Hepatocyte (in vitro differentiated cells): Measurements from ENCODE around the gene BAIAP3. TPM values are rescaled to one million over a fixed set of nuclear protein-coding genes. Genes with fewer than 3 reads are reported as not detected.

Source experiments
- DNase-seq: peaks from one replicate; pipeline ENCODE4 v3.0.0-alpha.2; 2016; ENCODE audit warnings: low spot score
- H2AFZ ChIP-seq: fragments of 200-600 bp; sonication (generic); 2 replicates; pipeline ENCODE4 v1.6.0; 2016; ENCODE audit warnings: antibody characterized with exemption, mild to moderate bottlenecking
- H3K27ac ChIP-seq: fragments of 200-600 bp; sonication (generic); 2 replicates; pipeline ENCODE4 v1.5.1; 2016; ENCODE audit warnings: mild to moderate bottlenecking
- H3K27me3 ChIP-seq: fragments of 200-600 bp; sonication (generic); 2 replicates; pipeline ENCODE4 v1.6.1; 2016
- H3K36me3 ChIP-seq: fragments of 200-600 bp; sonication (generic); replicated peaks from 2 replicates; pipeline ENCODE4 v1.5.1; 2016; ENCODE audit warnings: low read depth; ENCODE audit not compliant: insufficient read depth
- H3K4me1 ChIP-seq: fragments of 200-600 bp; sonication (generic); 2 replicates; pipeline ENCODE4 v1.5.1; 2016; ENCODE audit warnings: mild to moderate bottlenecking, moderate library complexity; ENCODE audit not compliant: insufficient read depth
- H3K4me2 ChIP-seq: fragments of 200-600 bp; sonication (generic); 2 replicates; pipeline ENCODE4 v1.6.0; 2016
- H3K4me3 ChIP-seq: fragments of 200-600 bp; sonication (generic); 2 replicates; pipeline ENCODE4 v1.5.1; 2016; ENCODE audit warnings: mild to moderate bottlenecking
- H3K79me2 ChIP-seq: fragments of 200-600 bp; sonication (generic); 2 replicates; pipeline ENCODE4 v1.6.0; 2017; ENCODE audit warnings: mild to moderate bottlenecking
- H3K9me2 ChIP-seq: fragments of 200-600 bp; sonication (generic); replicated peaks from 2 replicates; pipeline ENCODE4 v1.6.0; 2017; ENCODE audit warnings: mild to moderate bottlenecking; ENCODE audit not compliant: insufficient read depth
- H3K9me3 ChIP-seq: fragments of 200-600 bp; sonication (generic); 2 replicates; pipeline ENCODE4 v1.5.1; 2016; ENCODE audit warnings: low read depth, mild to moderate bottlenecking
- H4K20me1 ChIP-seq: fragments of 200-600 bp; sonication (generic); 2 replicates; pipeline ENCODE4 v1.6.0; 2016; ENCODE audit warnings: mild to moderate bottlenecking; ENCODE audit not compliant: insufficient read depth, poor library complexity, severe bottlenecking
- EZH2 ChIP-seq: fragments of 200-600 bp; sonication (generic); IDR thresholded peaks from 2 replicates; pipeline ENCODE4 v1.6.1; 2016; ENCODE audit warnings: antibody characterized with exemption, mild to moderate bottlenecking, borderline replicate concordance
- EZH2phosphoT487 ChIP-seq: fragments of 200-600 bp; sonication (generic); IDR thresholded peaks from one replicate; pipeline ENCODE4 v1.6.1; 2018; ENCODE audit warnings: antibody characterized with exemption, mild to moderate bottlenecking, low read depth, moderate library complexity; ENCODE audit not compliant: unreplicated experiment, severe bottlenecking
- whole genome bisulfite sequencing: methylation state at CpG from one replicate; pipeline ENCODE4 v1.1.6; 2016; ENCODE audit warnings: low lambda C conversion rate; ENCODE audit errors: missing lambda C conversion rate; 5-methylcytosine and 5-hydroxymethylcytosine counted together
- polyA plus RNA-seq: library from polyadenylated mRNA; unstranded; fragments of >200 nt; fragmentation: Nextera tagmentation; extraction: Ambion mirVana; gene quantifications from 2 replicates; pipeline ENCODE4 v1.2.1, GENCODE V29; 2016
- total RNA-seq: library from RNA; depleted of rRNA; stranded (reverse); fragments of >200 nt; gene quantifications from 2 replicates; pipeline ENCODE4 v1.2.3, GENCODE V29; 2014
- TF ChIP-seq, protein P1 (sequence below): fragments of 200-600 bp; sonication (generic); IDR thresholded peaks from 2 replicates; pipeline ENCODE4 v1.5.1; 2016; ENCODE audit warnings: antibody characterized with exemption, mild to moderate bottlenecking; ENCODE audit not compliant: poor library complexity

The BAIAP3 gene
- total and polyA plus RNA-seq, 2 experiments from 2014 or later, result 2.4 to 3.0 TPM

DNA sequence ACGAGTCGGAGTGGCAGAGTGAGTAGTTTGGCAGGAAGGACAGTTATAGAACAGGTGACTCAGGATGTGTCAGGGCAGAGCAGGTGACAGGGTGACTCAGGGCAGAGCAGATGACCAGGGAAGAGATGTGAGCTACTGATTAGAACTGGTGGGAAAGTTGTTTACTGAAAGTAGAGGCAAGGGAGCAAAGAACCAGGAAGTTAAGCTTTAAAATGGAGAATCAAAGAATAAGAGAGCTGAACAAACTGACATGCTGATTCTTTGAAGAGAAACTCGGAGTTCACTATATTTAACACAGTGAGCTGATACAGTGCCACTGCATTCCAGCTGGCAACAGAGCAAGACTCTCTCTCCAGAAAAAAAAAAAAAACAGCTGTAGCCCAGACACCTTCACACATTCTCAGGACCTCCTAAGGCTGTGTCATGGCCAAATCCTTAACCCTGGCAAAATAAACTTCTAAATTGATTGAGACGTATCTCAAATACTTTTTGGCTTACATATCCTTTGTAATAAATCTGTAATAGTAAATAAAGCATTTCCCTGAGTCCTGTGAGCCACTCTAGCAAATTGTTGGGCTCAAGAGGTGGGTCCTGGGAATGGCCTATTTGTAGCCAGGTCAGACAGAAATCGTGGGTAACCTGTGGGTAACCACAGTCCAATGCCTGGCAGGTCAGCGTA is 36.3 kb upstream of the BAIAP3 start:
- no peaks in the 10 kb centered on the region for H3K79me2 ChIP-seq
- no peaks in the 10 kb centered on the region for H3K27me3 ChIP-seq
- H3K4me1 ChIP-seq, result peaks cover 9% of the 10 kb centered on the region
- TF ChIP-seq, protein P1, sequence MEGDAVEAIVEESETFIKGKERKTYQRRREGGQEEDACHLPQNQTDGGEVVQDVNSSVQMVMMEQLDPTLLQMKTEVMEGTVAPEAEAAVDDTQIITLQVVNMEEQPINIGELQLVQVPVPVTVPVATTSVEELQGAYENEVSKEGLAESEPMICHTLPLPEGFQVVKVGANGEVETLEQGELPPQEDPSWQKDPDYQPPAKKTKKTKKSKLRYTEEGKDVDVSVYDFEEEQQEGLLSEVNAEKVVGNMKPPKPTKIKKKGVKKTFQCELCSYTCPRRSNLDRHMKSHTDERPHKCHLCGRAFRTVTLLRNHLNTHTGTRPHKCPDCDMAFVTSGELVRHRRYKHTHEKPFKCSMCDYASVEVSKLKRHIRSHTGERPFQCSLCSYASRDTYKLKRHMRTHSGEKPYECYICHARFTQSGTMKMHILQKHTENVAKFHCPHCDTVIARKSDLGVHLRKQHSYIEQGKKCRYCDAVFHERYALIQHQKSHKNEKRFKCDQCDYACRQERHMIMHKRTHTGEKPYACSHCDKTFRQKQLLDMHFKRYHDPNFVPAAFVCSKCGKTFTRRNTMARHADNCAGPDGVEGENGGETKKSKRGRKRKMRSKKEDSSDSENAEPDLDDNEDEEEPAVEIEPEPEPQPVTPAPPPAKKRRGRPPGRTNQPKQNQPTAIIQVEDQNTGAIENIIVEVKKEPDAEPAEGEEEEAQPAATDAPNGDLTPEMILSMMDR, result no peak
- TF ChIP-seq EZH2phosphoT487 (no peak), EZH2 (no peak)
- peak overlapping the region; percentile 25 for H3K4me2 ChIP-seq
- DNase-seq, result peak; percentile 80
- no peaks in the 10 kb centered on the region for H4K20me1 ChIP-seq
- H3K27ac ChIP-seq, result peak overlapping the region; percentile 90
- no peaks in the 10 kb centered on the region for H3K36me3 ChIP-seq
- 53% methylated on average over 6 of the region's 6 CpGs for WGBS
- H2AFZ ChIP-seq, result no peak overlapping the region
- no peak overlapping the region for H3K4me3 ChIP-seq
- no peaks in the 10 kb centered on the region for H3K9me2 ChIP-seq
- H3K9me3 ChIP-seq, result no peaks in the 10 kb centered on the region

DNA sequence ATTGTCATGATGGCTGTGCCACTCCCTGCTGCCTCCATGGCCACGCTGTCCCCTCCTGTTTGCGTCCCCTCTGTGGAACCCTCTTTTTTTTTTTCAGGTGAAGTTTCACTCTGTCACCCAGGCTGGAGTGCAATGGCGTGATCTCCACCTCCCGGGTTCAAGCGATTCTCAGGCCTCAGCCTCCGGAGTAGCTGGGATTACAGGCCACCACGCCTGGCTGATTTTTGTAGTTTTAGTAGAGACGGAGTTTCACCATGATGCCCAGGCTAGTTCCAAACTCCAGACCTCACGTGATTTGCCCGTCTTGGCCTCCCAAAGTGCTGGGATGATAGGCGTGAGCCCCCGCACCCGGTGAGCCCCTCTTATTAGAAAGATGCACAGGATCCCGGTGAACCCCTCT is 35.0 kb upstream of the BAIAP3 start:
- H3K9me3 ChIP-seq, result no peaks in the 10 kb centered on the region
- H3K4me2 ChIP-seq, result no peak overlapping the region
- no peak for DNase-seq
- no peak for TF ChIP-seq EZH2
- TF ChIP-seq EZH2phosphoT487, result no peak
- TF ChIP-seq, protein P1, result no peak
- no peaks in the 10 kb centered on the region for H3K36me3 ChIP-seq
- H3K4me1 ChIP-seq, result peaks cover 14% of the 10 kb centered on the region
- H4K20me1 ChIP-seq, result no peaks in the 10 kb centered on the region
- H3K27me3 ChIP-seq, result no peaks in the 10 kb centered on the region
- H3K79me2 ChIP-seq, result no peaks in the 10 kb centered on the region
- no peaks in the 10 kb centered on the region for H3K9me2 ChIP-seq
- no peak overlapping the region for H2AFZ ChIP-seq
- H3K4me3 ChIP-seq, result no peak overlapping the region
- 94% methylated on average over 14 of the region's 14 CpGs for WGBS
- no peak overlapping the region for H3K27ac ChIP-seq

DNA sequence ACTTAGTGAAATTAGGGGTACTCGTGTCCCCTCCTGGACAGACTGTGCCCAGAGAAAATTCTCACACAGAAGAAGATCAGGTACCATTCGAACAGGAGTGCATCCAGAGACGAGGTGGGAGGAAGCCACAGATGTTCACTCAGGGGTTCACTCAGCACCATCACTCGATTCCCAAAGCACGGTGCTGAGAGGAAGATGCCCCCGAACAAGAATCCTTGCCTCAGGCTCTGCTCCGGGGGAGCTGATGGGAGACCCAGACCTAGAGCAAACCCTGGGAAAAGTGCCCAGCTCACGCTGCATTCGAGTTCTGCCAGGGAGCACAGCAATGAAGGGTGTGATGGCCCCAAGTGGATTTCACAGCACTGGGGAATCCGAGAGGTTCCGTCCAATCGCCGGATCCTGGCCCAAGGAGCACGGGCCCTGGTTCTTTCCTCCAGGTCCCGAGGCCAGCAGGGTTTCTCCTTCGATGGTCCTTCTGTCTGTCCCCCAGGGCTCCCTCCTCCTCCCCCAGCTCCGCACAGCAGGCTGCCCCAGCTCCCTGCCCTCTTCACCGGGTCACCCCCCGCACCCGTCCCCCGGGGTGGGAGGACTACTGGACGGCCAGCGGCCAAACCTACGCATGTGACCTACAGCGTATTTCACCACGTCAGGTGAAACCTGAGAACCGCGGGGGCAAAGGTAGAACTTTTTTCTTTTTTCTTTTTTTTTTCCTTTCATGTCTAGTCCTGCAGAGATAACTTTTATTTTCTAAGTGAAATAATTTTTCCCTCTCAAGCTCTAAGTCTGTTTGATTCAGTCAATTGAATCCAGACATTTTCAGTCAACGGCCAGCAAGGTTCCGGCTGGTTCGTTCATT is 34.2 kb upstream of the BAIAP3 start:
- Histone ChIP-seq H3K9me2 (no peaks in the 10 kb centered on the region), H3K27ac (no peak overlapping the region), H3K9me3 (no peaks in the 10 kb centered on the region), H3K79me2 (no peaks in the 10 kb centered on the region), H3K4me1 (peaks cover 14% of the 10 kb centered on the region), H3K4me2 (peak overlapping the region; percentile 17), H3K27me3 (no peaks in the 10 kb centered on the region), H2AFZ (no peak overlapping the region), H4K20me1 (no peaks in the 10 kb centered on the region), H3K36me3 (no peaks in the 10 kb centered on the region), H3K4me3 (no peak overlapping the region)
- WGBS, result 72% methylated on average over 31 of the region's 31 CpGs
- peak; percentile 70 for DNase-seq
- TF ChIP-seq EZH2 (no peak), EZH2phosphoT487 (no peak)
- TF ChIP-seq, protein P1, result no peak
